B cell (primary cell): ENCODE results near the gene MTO1. TPM values are rescaled to one million over a fixed set of nuclear protein-coding genes. Genes with fewer than 3 reads are reported as not detected.

ENCODE experiments used
- ATAC-seq: fragments of 200-7000 bp; cut with Tn5 transposase; one replicate; pipeline ENCODE4 v1.10.0; 2021; ENCODE audit warnings: low read depth, mild to moderate bottlenecking, moderate number of reproducible peaks, moderate library complexity
- CTCF ChIA-PET: fragments of 350-600 bp; sonication (Branson Sonifier 250); formaldehyde crosslinking; loops from one replicate; lab custom pipeline; 2021; ENCODE audit warnings: antibody characterized with exemption, inconsistent platforms; lab: Charles Lee
- POLR2A ChIA-PET: fragments of 350-600 bp; sonication (Branson Sonifier 250); formaldehyde crosslinking; loops from one replicate; lab custom pipeline; 2021; ENCODE audit warnings: antibody characterized with exemption; lab: Charles Lee
- DNase-seq: peaks from one replicate; pipeline ENCODE4 v3.0.0; 2013
- H2AFZ ChIP-seq: 2 replicates; pipeline ENCODE4 v1.6.1; 2012; ENCODE audit warnings: mild to moderate bottlenecking, low read depth, low read length; ENCODE audit not compliant: insufficient read depth, poor library complexity, severe bottlenecking
- H3K27ac ChIP-seq, 2 donors: 1 replicate in 1 of 2; 2 replicates in 1 of 2; pipeline ENCODE4 v1.5.1; 2012 to 2013; ENCODE audit warnings: low read length in 2 of 2, mild to moderate bottlenecking in 2 of 2, moderate library complexity in 1 of 2
- H3K27me3 ChIP-seq, 4 experiments: fragments of 200-600 bp in 1 of 4; sonication (generic) in 1 of 4; replicated peaks in 1 of 4; 1 replicate in 2 of 4; 2 replicates in 2 of 4; pipeline versions ENCODE4 v1.6.1 to v1.7.0; 2013 to 2016; ENCODE audit warnings: low read length in 3 of 4, mild to moderate bottlenecking in 2 of 4, mixed read lengths in 1 of 4, moderate library complexity in 1 of 4; ENCODE audit not compliant: insufficient read depth in 4 of 4, control insufficient read depth in 3 of 4; ENCODE audit errors: control extremely low read depth in 1 of 4
- H3K36me3 ChIP-seq, 2 experiments: replicated peaks in 1 of 2; 1 replicate in 1 of 2; 2 replicates in 1 of 2; pipeline versions ENCODE4 v1.6.1 to v1.7.1; 2013; ENCODE audit warnings: low read length in 1 of 2; ENCODE audit not compliant: insufficient read depth in 2 of 2, control insufficient read depth in 1 of 2; ENCODE audit errors: control extremely low read depth in 1 of 2, extremely low read depth in 1 of 2
- H3K4me1 ChIP-seq, 2 donors: fragments of 200-600 bp in 1 of 2; sonication (generic) in 1 of 2; 1 replicate in 1 of 2; 2 replicates in 1 of 2; pipeline versions ENCODE4 v1.5.1 to v1.6.1; 2013 to 2017; ENCODE audit warnings: low read length in 2 of 2; ENCODE audit not compliant: control insufficient read depth in 2 of 2, insufficient read depth in 2 of 2
- H3K4me2 ChIP-seq: replicated peaks from 2 replicates; pipeline ENCODE3; 2012; ENCODE audit warnings: mild to moderate bottlenecking, low read depth, low read length; ENCODE audit not compliant: poor library complexity, severe bottlenecking
- H3K4me3 ChIP-seq, 5 experiments: fragments of 200-600 bp in 1 of 5; sonication (generic) in 1 of 5; 1 replicate in 3 of 5; 2 replicates in 2 of 5; pipeline versions ENCODE4 v1.5.1 to v1.7.0; 2011 to 2016; ENCODE audit warnings: low read length in 4 of 5, mild to moderate bottlenecking in 4 of 5, low read depth in 2 of 5, control low read depth in 1 of 5, moderate library complexity in 1 of 5; ENCODE audit not compliant: insufficient read depth in 1 of 5; ENCODE audit errors: control extremely low read depth in 1 of 5, extremely low read depth in 1 of 5
- H3K79me2 ChIP-seq: fragments of 200-600 bp; sonication (generic); one replicate; pipeline ENCODE4 v1.6.0; 2016; ENCODE audit warnings: low read length; ENCODE audit not compliant: control insufficient read depth, insufficient read depth
- H3K9ac ChIP-seq: fragments of 200-600 bp; sonication (generic); 2 replicates; pipeline ENCODE4 v1.6.1; 2017; ENCODE audit warnings: mild to moderate bottlenecking, low read length, moderate library complexity
- H3K9me3 ChIP-seq, 3 donors: one replicate each; pipeline versions ENCODE4 v1.6.1 to v1.7.1; 2013; ENCODE audit warnings: low read length in 2 of 3; ENCODE audit not compliant: control insufficient read depth in 2 of 3, insufficient read depth in 1 of 3; ENCODE audit errors: control extremely low read depth in 1 of 3
- H4K20me1 ChIP-seq: 2 replicates; pipeline ENCODE4 v1.6.0; 2012; ENCODE audit warnings: mild to moderate bottlenecking, low read length; ENCODE audit not compliant: insufficient read depth, control insufficient read depth, poor library complexity, severe bottlenecking
- H3K27ac Mint-ChIP-seq: one replicate; pipeline ENCODE4 v1.8.0; 2021; ENCODE audit warnings: mixed read lengths
- H3K27me3 Mint-ChIP-seq: one replicate; pipeline ENCODE4 v1.8.0; 2021; ENCODE audit warnings: mixed read lengths
- H3K4me1 Mint-ChIP-seq: one replicate; pipeline ENCODE4 v1.8.0; 2021; ENCODE audit warnings: mixed read lengths
- H3K4me3 Mint-ChIP-seq: one replicate; pipeline ENCODE4 v1.8.0; 2021; ENCODE audit warnings: mixed read lengths
- H3K9me3 Mint-ChIP-seq: one replicate; pipeline ENCODE4 v1.8.0; 2022; ENCODE audit warnings: mixed read lengths; ENCODE audit not compliant: insufficient read depth
- CTCF ChIP-seq: fragments of 200-600 bp; IDR thresholded peaks from one replicate; pipeline ENCODE4 v1.8.0; 2022; ENCODE audit warnings: antibody characterized with exemption, mild to moderate bottlenecking
- EZH2 ChIP-seq: IDR thresholded peaks from 2 replicates; pipeline ENCODE4 v1.6.1; 2012; ENCODE audit warnings: borderline replicate concordance, low read depth, mild to moderate bottlenecking, moderate library complexity, low read length; ENCODE audit not compliant: insufficient read depth, poor library complexity, severe bottlenecking
- WGBS: methylation state at CpG from one replicate; pipeline ENCODE4 v1.1.5; 2013; ENCODE audit warnings: missing lambda C conversion rate; ENCODE audit not compliant: insufficient coverage; 5-methylcytosine and 5-hydroxymethylcytosine counted together
- intact Hi-C: fragments of 100-400 bp; cut with micrococcal nuclease; formaldehyde crosslinking; loops from one replicate; pipeline ENCODE4 v1.10.0; 2022
- polyA plus RNA-seq: library from polyadenylated mRNA; depleted of rRNA; stranded (reverse); fragments of >200 nt; gene quantifications from 2 replicates; pipeline ENCODE4 v1.2.3, GENCODE V29; 2012
- total RNA-seq, 2 donors: library from RNA; stranded (reverse); fragments of 120-200 nt in 1 of 2; gene quantifications; 1 replicate in 1 of 2; 2 replicates in 1 of 2; pipeline versions ENCODE4 v1.2.3 to v1.2.4, GENCODE V29; 2013 to 2022

MTO1 gene
- total and polyA plus RNA-seq, 2 donors (not counting 1 experiment from before 2014, with no cell fraction given), result 52.1 to 84.4 TPM

- peaks cover 56% of the 10 kb centered on the region for H3K79me2 ChIP-seq
- no peaks in the 10 kb centered on the region for H3K9me3 Mint-ChIP-seq
- peaks cover 23% of the 10 kb centered on the region for H3K4me1 Mint-ChIP-seq
- POLR2A ChIA-PET, result interaction anchor here (1.1 to 2.9 kb wide), 7 partner anchors 9 to 202 kb away, joined by 3 to 34 read pairs (median 7); partner anchors contain the start of genes EEF1A1, MTO1 and SLC17A5
- TF ChIP-seq CTCF (no peak), EZH2 (no peak)
- H3K27ac Mint-ChIP-seq, result peak within 1 kb of the TSS; percentile 91
- intact Hi-C loops, result loop anchor here (1.0 to 5.0 kb wide), 5 partner anchors 9 to 200 kb away; partner anchors contain the start of genes EEF1A1, MTO1 and SLC17A5
- peak within 1 kb of the TSS; percentile 95 for H3K4me2 ChIP-seq
- DNase-seq (peak; percentile 87), ATAC-seq (peak; percentile 74)
- H3K4me3 Mint-ChIP-seq, result peak within 1 kb of the TSS; percentile 95
- H3K9ac ChIP-seq, result peak within 1 kb of the TSS; percentile 96
- CTCF ChIA-PET, result interaction anchor here (1.0 to 3.6 kb wide), 4 partner anchors 10 to 200 kb away, joined by 3 to 27 read pairs (median 6); partner anchors contain the start of gene MTO1
- 0% methylated on average over 20 of the region's 23 CpGs for WGBS
- H3K36me3 ChIP-seq, result peaks cover 0 to 4% of the 10 kb centered on the region in 2 experiments
- peaks cover 0 to 3% (median 0%) of the 10 kb centered on the region in 3 donors for H3K9me3 ChIP-seq
- peak within 1 kb of the TSS; percentile 88 for H2AFZ ChIP-seq
- peaks cover 16% of the 10 kb centered on the region for H4K20me1 ChIP-seq
- peak within 1 kb of the TSS; percentile 86 to 94 (median 91) for H3K4me3 ChIP-seq
- H3K27me3 ChIP-seq, result no peaks in the 10 kb centered on the region
- no peaks in the 10 kb centered on the region for H3K27me3 Mint-ChIP-seq
- peak within 1 kb of the TSS; percentile 87 to 89 for H3K27ac ChIP-seq
- peaks cover 16 to 25% of the 10 kb centered on the region in 2 donors for H3K4me1 ChIP-seq
Observed at GRCh38 chr6:73452107-73452461, 9.5 kb upstream of the MTO1 start, which contains the start of gene CGAS. CGAS (minus strand) TSS chr6:73452297; CDS start chr6:73452181, 116 bp downstream.

- peaks cover 7 to 21% of the 10 kb centered on the region in 2 donors for H3K4me1 ChIP-seq
- CTCF ChIA-PET, result no interaction called here
Observed at GRCh38 chr6:73455865-73456629, 5.5 kb upstream of the MTO1 start.

More at GRCh38 chr6:73455865-73456629, 5.5 kb upstream of the MTO1 start:
- POLR2A ChIA-PET, result interaction anchor here (0.6 kb wide), 1 partner anchor 144 kb away, joined by 5 read pairs; no protein-coding TSS in a partner anchor
- Mint-ChIP-seq H3K27me3 (no peaks in the 10 kb centered on the region), H3K27ac (peak overlapping the region; percentile 3), H3K4me3 (no peak overlapping the region), H3K4me1 (peaks cover 12% of the 10 kb centered on the region), H3K9me3 (no peaks in the 10 kb centered on the region)
- intact Hi-C loops, result no loop called here
- Histone ChIP-seq H3K4me3 (no peak overlapping the region), H4K20me1 (no peaks in the 10 kb centered on the region), H2AFZ (no peak overlapping the region), H3K27ac (no peak overlapping the region), H3K79me2 (peaks cover 42% of the 10 kb centered on the region), H3K36me3 (no peaks in the 10 kb centered on the region), H3K9me3 (peaks cover 0 to 3% (median 0%) of the 10 kb centered on the region in 3 donors), H3K9ac (no peak overlapping the region), H3K27me3 (no peaks in the 10 kb centered on the region), H3K4me2 (no peak overlapping the region)
- TF ChIP-seq CTCF (no peak), EZH2 (no peak)
- ATAC-seq, result no peak
- WGBS, result 88% methylated on average over 1 of the region's 3 CpGs
- DNase-seq, result no peak
